ENCODE data around the gene EFR3B.

GRCh38 chr2:25029183-25029554, 12.7 kb upstream of the EFR3B start:
- TF ChIP-seq, protein P1, sequence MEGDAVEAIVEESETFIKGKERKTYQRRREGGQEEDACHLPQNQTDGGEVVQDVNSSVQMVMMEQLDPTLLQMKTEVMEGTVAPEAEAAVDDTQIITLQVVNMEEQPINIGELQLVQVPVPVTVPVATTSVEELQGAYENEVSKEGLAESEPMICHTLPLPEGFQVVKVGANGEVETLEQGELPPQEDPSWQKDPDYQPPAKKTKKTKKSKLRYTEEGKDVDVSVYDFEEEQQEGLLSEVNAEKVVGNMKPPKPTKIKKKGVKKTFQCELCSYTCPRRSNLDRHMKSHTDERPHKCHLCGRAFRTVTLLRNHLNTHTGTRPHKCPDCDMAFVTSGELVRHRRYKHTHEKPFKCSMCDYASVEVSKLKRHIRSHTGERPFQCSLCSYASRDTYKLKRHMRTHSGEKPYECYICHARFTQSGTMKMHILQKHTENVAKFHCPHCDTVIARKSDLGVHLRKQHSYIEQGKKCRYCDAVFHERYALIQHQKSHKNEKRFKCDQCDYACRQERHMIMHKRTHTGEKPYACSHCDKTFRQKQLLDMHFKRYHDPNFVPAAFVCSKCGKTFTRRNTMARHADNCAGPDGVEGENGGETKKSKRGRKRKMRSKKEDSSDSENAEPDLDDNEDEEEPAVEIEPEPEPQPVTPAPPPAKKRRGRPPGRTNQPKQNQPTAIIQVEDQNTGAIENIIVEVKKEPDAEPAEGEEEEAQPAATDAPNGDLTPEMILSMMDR (IDR thresholded peaks at IDR 0.05): no peak
- TF ChIP-seq MAX (IDR thresholded peaks at IDR 0.05; ENCODE audit: low read depth): no peak
- TF ChIP-seq, protein P2, sequence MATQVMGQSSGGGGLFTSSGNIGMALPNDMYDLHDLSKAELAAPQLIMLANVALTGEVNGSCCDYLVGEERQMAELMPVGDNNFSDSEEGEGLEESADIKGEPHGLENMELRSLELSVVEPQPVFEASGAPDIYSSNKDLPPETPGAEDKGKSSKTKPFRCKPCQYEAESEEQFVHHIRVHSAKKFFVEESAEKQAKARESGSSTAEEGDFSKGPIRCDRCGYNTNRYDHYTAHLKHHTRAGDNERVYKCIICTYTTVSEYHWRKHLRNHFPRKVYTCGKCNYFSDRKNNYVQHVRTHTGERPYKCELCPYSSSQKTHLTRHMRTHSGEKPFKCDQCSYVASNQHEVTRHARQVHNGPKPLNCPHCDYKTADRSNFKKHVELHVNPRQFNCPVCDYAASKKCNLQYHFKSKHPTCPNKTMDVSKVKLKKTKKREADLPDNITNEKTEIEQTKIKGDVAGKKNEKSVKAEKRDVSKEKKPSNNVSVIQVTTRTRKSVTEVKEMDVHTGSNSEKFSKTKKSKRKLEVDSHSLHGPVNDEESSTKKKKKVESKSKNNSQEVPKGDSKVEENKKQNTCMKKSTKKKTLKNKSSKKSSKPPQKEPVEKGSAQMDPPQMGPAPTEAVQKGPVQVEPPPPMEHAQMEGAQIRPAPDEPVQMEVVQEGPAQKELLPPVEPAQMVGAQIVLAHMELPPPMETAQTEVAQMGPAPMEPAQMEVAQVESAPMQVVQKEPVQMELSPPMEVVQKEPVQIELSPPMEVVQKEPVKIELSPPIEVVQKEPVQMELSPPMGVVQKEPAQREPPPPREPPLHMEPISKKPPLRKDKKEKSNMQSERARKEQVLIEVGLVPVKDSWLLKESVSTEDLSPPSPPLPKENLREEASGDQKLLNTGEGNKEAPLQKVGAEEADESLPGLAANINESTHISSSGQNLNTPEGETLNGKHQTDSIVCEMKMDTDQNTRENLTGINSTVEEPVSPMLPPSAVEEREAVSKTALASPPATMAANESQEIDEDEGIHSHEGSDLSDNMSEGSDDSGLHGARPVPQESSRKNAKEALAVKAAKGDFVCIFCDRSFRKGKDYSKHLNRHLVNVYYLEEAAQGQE (IDR thresholded peaks at IDR 0.05; ENCODE audit: low read depth, low read length): no peak
- no peak for TF ChIP-seq RXRA (IDR thresholded peaks at IDR 0.05; ENCODE audit: borderline replicate concordance, low read depth)
- TF ChIP-seq JUND (IDR thresholded peaks at IDR 0.05): no peak
- no peak for TF ChIP-seq EZH2phosphoT487 (IDR thresholded peaks at IDR 0.05; ENCODE audit: borderline replicate concordance, low read depth)
- no peak for TF ChIP-seq SIN3A (IDR thresholded peaks at IDR 0.05; ENCODE audit: borderline replicate concordance, low read depth, low read length)
- no peak for TF ChIP-seq FOXJ3 (CRISPR knock-in tag; IDR thresholded peaks at IDR 0.05)

All from SK-N-SH (cell line).